H9 (cell line): ENCODE measurements around the gene NF1. TPM values are rescaled to one million over a fixed set of nuclear protein-coding genes. Genes with fewer than 3 reads are reported as not detected.

Source experiments
- DNase-seq: peaks from one replicate; pipeline ENCODE4 v3.0.0-alpha.2; 2017
- H2AFZ ChIP-seq: one replicate; pipeline ENCODE4 v1.6.1; 2013; ENCODE audit warnings: mild to moderate bottlenecking, low read length, control low read depth, moderate library complexity
- H2AK5ac ChIP-seq: 2 replicates; pipeline ENCODE4 v1.6.1; 2013; ENCODE audit warnings: low read length, control low read depth, mixed read lengths; ENCODE audit not compliant: insufficient read length
- H2BK120ac ChIP-seq: one replicate; pipeline ENCODE4 v1.6.1; 2013; ENCODE audit warnings: low read depth, mild to moderate bottlenecking, low read length, control low read depth, inconsistent platforms; ENCODE audit not compliant: poor library complexity, severe bottlenecking
- H2BK12ac ChIP-seq: 2 replicates; pipeline ENCODE4 v1.6.1; 2013; ENCODE audit warnings: low read length, control low read depth, mixed read lengths, low read depth; ENCODE audit not compliant: insufficient read length
- H2BK15ac ChIP-seq: 2 replicates; pipeline ENCODE4 v1.6.1; 2013; ENCODE audit warnings: low read depth, low read length, control low read depth
- H2BK20ac ChIP-seq: one replicate; pipeline ENCODE4 v1.6.1; 2013; ENCODE audit warnings: low read depth, mild to moderate bottlenecking, low read length, control low read depth, inconsistent platforms; ENCODE audit not compliant: poor library complexity, severe bottlenecking
- H2BK5ac ChIP-seq: 2 replicates; pipeline ENCODE4 v1.6.1; 2013; ENCODE audit warnings: low read length, control low read depth, mixed read lengths; ENCODE audit not compliant: insufficient read length
- H3K14ac ChIP-seq: 2 replicates; pipeline ENCODE4 v1.6.1; 2013; ENCODE audit warnings: low read length, control low read depth; ENCODE audit not compliant: insufficient read depth
- H3K18ac ChIP-seq: 2 replicates; pipeline ENCODE4 v1.6.1; 2013; ENCODE audit warnings: low read depth, mild to moderate bottlenecking, mixed read lengths, low read length, control low read depth; ENCODE audit not compliant: insufficient read length
- H3K23ac ChIP-seq: 2 replicates; pipeline ENCODE4 v1.6.1; 2013; ENCODE audit warnings: low read length, control low read depth, mixed read lengths, low read depth; ENCODE audit not compliant: insufficient read length
- H3K23me2 ChIP-seq: 2 replicates; pipeline ENCODE4 v1.6.1; 2013; ENCODE audit warnings: low read depth, mild to moderate bottlenecking, mixed read lengths, low read length, control low read depth; ENCODE audit not compliant: insufficient read length, poor library complexity, severe bottlenecking
- H3K27ac ChIP-seq: 2 replicates; pipeline ENCODE4 v1.5.1; 2013; ENCODE audit warnings: low read length, control low read depth, mixed read lengths, low read depth; ENCODE audit not compliant: insufficient read length
- H3K27me3 ChIP-seq: 2 replicates; pipeline ENCODE4 v1.6.1; 2013; ENCODE audit warnings: low read length, control low read depth, inconsistent platforms; ENCODE audit not compliant: insufficient read depth
- H3K4ac ChIP-seq: 2 replicates; pipeline ENCODE4 v1.6.1; 2013; ENCODE audit warnings: low read depth, mild to moderate bottlenecking, control low read depth, inconsistent platforms, low read length, moderate library complexity
- H3K4me1 ChIP-seq: 2 replicates; pipeline ENCODE4 v1.6.1; 2013; ENCODE audit warnings: low read length, control low read depth, inconsistent platforms; ENCODE audit not compliant: insufficient read depth
- H3K4me2 ChIP-seq: 2 replicates; pipeline ENCODE4 v1.6.1; 2013; ENCODE audit warnings: low read length, control low read depth, mixed read lengths; ENCODE audit not compliant: insufficient read length, insufficient read depth
- H3K56ac ChIP-seq: 2 replicates; pipeline ENCODE4 v1.6.1; 2013; ENCODE audit warnings: low read depth, mild to moderate bottlenecking, mixed read lengths, low read length, control low read depth; ENCODE audit not compliant: insufficient read length
- H3K79me1 ChIP-seq: 2 replicates; pipeline ENCODE4 v1.6.1; 2013; ENCODE audit warnings: low read depth, mild to moderate bottlenecking, moderate library complexity, low read length, control low read depth, inconsistent platforms; ENCODE audit not compliant: insufficient read depth, poor library complexity, severe bottlenecking
- H3K79me2 ChIP-seq: 2 replicates; pipeline ENCODE4 v1.6.1; 2013; ENCODE audit warnings: low read length, control low read depth, inconsistent platforms; ENCODE audit not compliant: insufficient read depth
- H3K9ac ChIP-seq: 2 replicates; pipeline ENCODE4 v1.6.1; 2013; ENCODE audit warnings: low read length, control low read depth, mixed read lengths; ENCODE audit not compliant: insufficient read length; ENCODE audit errors: extremely low read depth
- H3K9me3 ChIP-seq: one replicate; pipeline ENCODE4 v1.6.1; 2013; ENCODE audit warnings: low read depth, low read length, inconsistent platforms; ENCODE audit not compliant: control insufficient read depth
- H3T11ph ChIP-seq: one replicate; pipeline ENCODE4 v1.6.1; 2013; ENCODE audit warnings: mild to moderate bottlenecking, low read length, control low read depth, inconsistent platforms
- H4K20me1 ChIP-seq: one replicate; pipeline ENCODE4 v1.6.1; 2013; ENCODE audit not compliant: control insufficient read depth, insufficient read length, insufficient read depth
- H4K5ac ChIP-seq: 2 replicates; pipeline ENCODE4 v1.6.1; 2013; ENCODE audit warnings: low read depth, mild to moderate bottlenecking, mixed read lengths, low read length, control low read depth; ENCODE audit not compliant: insufficient read length
- H4K8ac ChIP-seq: replicated peaks from 2 replicates; pipeline ENCODE4 v1.6.1; 2013; ENCODE audit warnings: low read length, control low read depth, mixed read lengths, low read depth; ENCODE audit not compliant: insufficient read length
- H4K91ac ChIP-seq: 2 replicates; pipeline ENCODE4 v1.6.1; 2013; ENCODE audit warnings: low read depth, mild to moderate bottlenecking, moderate library complexity, mixed read lengths, low read length, control low read depth; ENCODE audit not compliant: insufficient read length
- H3K27ac Mint-ChIP-seq, 3 experiments: 2 replicates in 2 of 3; 3 replicates in 1 of 3; pipeline ENCODE4 v1.8.0; 2020 to 2021; ENCODE audit warnings: mixed read lengths in 3 of 3, mild to moderate bottlenecking in 1 of 3, moderate library complexity in 1 of 3
- H3K27me3 Mint-ChIP-seq: 2 replicates; pipeline ENCODE4 v1.8.0; 2021; ENCODE audit warnings: low read depth, mild to moderate bottlenecking, moderate library complexity, mixed read lengths
- H3K36me3 Mint-ChIP-seq, 3 experiments: 2 replicates in 2 of 3; 3 replicates in 1 of 3; pipeline ENCODE4 v1.8.0; 2020 to 2021; ENCODE audit warnings: low read depth in 3 of 3, mixed read lengths in 3 of 3; ENCODE audit not compliant: insufficient read depth in 1 of 3
- H3K4me1 Mint-ChIP-seq, 2 experiments: 2 replicates each; pipeline ENCODE4 v1.8.0; 2020; ENCODE audit warnings: mixed read lengths in 2 of 2
- H3K4me3 Mint-ChIP-seq, 2 experiments: 2 replicates in 1 of 2; 3 replicates in 1 of 2; pipeline ENCODE4 v1.8.0; 2020 to 2021; ENCODE audit warnings: mild to moderate bottlenecking in 2 of 2, mixed read lengths in 2 of 2, moderate library complexity in 1 of 2
- H3K9me3 Mint-ChIP-seq, 2 experiments: 2 replicates in 1 of 2; 3 replicates in 1 of 2; pipeline ENCODE4 v1.8.0; 2020; ENCODE audit warnings: mild to moderate bottlenecking in 2 of 2, mixed read lengths in 2 of 2, moderate library complexity in 1 of 2
- CTCF ChIP-seq: fragments of 200-600 bp; sonication (generic); conservative IDR thresholded peaks from 3 replicates; pipeline ENCODE4 v1.8.0; 2021; ENCODE audit warnings: antibody characterized with exemption, mild to moderate bottlenecking
- WGBS: extraction: QIAGEN DNeasy Blood & Tissue Kit; methylation state at CpG from one replicate; pipeline ENCODE4 v1.1.7; 2013; ENCODE audit warnings: missing lambda C conversion rate, low lambda C conversion rate, mixed read lengths; ENCODE audit not compliant: insufficient read length; ENCODE audit errors: extremely low coverage; 5-methylcytosine and 5-hydroxymethylcytosine counted together
- total RNA-seq: library from RNA; stranded (reverse); gene quantifications from 2 replicates; pipeline ENCODE4 v1.2.1, GENCODE V29; 2021

NF1 gene
- total RNA-seq, 1 experiment from 2014 or later: 38.1 TPM

- H2BK5ac ChIP-seq: no peak overlapping the region
- H3K23ac ChIP-seq: no peak overlapping the region
- H3K4me1 ChIP-seq: peaks cover 2% of the 10 kb centered on the region; the same call in 1 of the 2 replicates
- Mint-ChIP-seq H3K4me3 (no peak overlapping the region), H3K27ac (no peak overlapping the region), H3K4me1 (peaks cover 12 to 24% of the 10 kb centered on the region in 2 experiments), H3K36me3 (peaks cover 0 to 3% (median 0%) of the 10 kb centered on the region in 3 experiments; a peak in 4 of 7 replicates), H3K27me3 (no peaks in the 10 kb centered on the region), H3K9me3 (peaks cover 0 to 3% of the 10 kb centered on the region in 2 experiments; a peak in 1 of 5 replicates)
- no peak overlapping the region for H3K4ac ChIP-seq
- no peaks in the 10 kb centered on the region for H3K9me3 ChIP-seq
- H2BK12ac ChIP-seq: no peak overlapping the region
- peaks cover 3% of the 10 kb centered on the region for H3K79me1 ChIP-seq
- no peak overlapping the region for H2BK20ac ChIP-seq
- no peak for TF ChIP-seq CTCF
- H3K14ac ChIP-seq: no peak overlapping the region
- no peaks in the 10 kb centered on the region for H3K27me3 ChIP-seq
- no peak overlapping the region for H3K4me2 ChIP-seq
- H3K9ac ChIP-seq: no peak overlapping the region
- H3K56ac ChIP-seq: no peak overlapping the region
- 100% methylated on average over 2 of the region's 4 CpGs for WGBS
- no peak overlapping the region for H3K27ac ChIP-seq
- no peak overlapping the region for H3K18ac ChIP-seq
- no peak overlapping the region for H4K8ac ChIP-seq
- DNase-seq: no peak
- H2BK15ac ChIP-seq: no peak overlapping the region
- no peak overlapping the region for H2BK120ac ChIP-seq
- no peak overlapping the region for H2AFZ ChIP-seq
- 0 out of 2 replicates have a peak, but pooled peaks cover 4% of the 10 kb centered on the region for H3K79me2 ChIP-seq
- H3K23me2 ChIP-seq: no peaks in the 10 kb centered on the region
- H2AK5ac ChIP-seq: no peak overlapping the region
- no peaks in the 10 kb centered on the region for H4K20me1 ChIP-seq
- H3T11ph ChIP-seq: no peak overlapping the region
- H4K5ac ChIP-seq: no peak overlapping the region
- H4K91ac ChIP-seq: no peak overlapping the region
These were observed 21.4 kb downstream of the NF1 start for GRCh38 chr17:31116167-31116566.
